T-helper 9 cell (primary cell): ENCODE results near the gene TROAP.
"Not testable (repeated sequence)": the region's sequence is repeated elsewhere in the genome, so short reads cannot be mapped to it uniquely, and the experiment has no call there.

Experiments
- DNase-seq: peaks from one replicate; pipeline ENCODE4 v3.0.0-alpha.2; 2020
- total RNA-seq, 2 donors: gene quantifications; one replicate each; lab custom pipeline; 2026; lab: John Stamatoyannopoulos, UW

The TROAP gene, protein sequence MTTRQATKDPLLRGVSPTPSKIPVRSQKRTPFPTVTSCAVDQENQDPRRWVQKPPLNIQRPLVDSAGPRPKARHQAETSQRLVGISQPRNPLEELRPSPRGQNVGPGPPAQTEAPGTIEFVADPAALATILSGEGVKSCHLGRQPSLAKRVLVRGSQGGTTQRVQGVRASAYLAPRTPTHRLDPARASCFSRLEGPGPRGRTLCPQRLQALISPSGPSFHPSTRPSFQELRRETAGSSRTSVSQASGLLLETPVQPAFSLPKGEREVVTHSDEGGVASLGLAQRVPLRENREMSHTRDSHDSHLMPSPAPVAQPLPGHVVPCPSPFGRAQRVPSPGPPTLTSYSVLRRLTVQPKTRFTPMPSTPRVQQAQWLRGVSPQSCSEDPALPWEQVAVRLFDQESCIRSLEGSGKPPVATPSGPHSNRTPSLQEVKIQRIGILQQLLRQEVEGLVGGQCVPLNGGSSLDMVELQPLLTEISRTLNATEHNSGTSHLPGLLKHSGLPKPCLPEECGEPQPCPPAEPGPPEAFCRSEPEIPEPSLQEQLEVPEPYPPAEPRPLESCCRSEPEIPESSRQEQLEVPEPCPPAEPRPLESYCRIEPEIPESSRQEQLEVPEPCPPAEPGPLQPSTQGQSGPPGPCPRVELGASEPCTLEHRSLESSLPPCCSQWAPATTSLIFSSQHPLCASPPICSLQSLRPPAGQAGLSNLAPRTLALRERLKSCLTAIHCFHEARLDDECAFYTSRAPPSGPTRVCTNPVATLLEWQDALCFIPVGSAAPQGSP
- 0.24 to 0.28 reads per million in 2 donors for total RNA-seq

DNA sequence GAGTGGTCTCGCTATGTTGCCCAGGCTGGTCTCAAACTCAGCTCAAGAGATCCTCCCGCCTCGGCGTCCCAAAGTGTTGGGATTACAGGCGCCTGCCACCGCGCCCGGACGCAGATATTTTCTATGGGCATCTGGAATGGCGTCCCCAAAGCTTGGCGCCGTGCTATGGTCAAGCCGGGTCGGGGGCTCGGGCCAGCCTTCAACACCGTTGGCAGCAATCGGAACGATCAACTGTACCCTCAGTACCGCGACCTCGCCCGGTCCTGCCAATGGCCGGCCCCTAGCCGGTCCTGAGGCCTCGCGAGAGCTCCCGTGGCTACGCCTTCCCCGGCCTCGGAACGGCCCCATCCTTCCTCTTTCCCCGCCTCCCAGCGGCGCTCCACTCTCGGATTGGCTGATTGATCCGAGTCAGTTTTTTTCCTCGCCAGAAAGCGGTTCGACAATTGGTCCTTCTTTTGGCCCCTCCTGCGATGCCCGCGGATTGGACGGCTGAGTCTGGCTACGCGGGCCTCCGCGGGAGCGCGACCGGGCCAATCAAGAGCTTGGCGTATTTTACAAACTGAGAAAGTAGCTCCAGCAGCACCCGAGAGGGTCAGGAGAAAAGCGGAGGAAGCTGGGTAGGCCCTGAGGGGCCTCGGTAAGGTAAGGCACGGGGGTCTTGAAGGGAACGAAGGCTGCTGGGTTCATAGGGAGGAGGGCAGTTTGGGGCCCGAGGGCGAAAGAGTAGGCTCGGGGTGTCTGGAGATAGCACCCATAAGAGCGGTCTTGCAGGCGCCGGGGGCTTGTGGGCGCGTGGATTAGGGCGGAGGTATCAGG, at the start of gene TROAP:
TROAP (plus strand) TSS at position 548 of the 816 bp plus-strand sequence. CDS start 354 bp downstream, outside the sequence.
- peak; percentile 92 for DNase-seq

DNA sequence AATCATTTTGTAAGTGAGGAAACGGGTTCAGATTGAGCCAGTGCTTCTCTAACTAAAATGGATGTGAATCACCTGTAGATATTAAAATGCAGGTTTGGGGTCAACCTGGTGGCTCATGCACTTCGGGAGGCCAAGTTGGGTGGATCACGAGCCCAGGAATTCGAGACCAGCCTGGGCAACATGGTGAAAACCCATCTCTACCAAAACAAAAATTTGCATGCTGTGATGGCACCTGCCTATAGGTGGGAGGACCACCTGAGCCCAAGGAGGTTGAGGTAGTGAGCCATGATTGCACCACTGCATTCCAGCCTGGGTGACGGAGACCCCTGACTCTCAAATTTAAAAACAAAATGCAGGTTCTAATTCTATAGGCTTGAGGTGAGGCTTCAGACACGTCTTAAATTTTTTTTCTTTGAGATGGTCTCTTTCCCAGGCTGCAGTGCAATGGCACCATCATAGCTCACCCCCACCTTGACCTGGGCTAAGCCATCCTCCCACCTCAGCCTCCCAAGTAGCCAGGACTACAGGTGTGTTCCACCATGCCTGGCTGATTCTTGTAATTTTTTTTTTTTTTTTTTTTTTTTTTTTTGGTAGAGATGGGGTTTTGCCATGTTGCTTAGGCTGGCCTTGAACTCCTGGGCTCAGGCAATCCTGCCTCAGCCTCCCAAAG, 49.2 kb upstream of the TROAP start:
- DNase-seq: no peak

DNA sequence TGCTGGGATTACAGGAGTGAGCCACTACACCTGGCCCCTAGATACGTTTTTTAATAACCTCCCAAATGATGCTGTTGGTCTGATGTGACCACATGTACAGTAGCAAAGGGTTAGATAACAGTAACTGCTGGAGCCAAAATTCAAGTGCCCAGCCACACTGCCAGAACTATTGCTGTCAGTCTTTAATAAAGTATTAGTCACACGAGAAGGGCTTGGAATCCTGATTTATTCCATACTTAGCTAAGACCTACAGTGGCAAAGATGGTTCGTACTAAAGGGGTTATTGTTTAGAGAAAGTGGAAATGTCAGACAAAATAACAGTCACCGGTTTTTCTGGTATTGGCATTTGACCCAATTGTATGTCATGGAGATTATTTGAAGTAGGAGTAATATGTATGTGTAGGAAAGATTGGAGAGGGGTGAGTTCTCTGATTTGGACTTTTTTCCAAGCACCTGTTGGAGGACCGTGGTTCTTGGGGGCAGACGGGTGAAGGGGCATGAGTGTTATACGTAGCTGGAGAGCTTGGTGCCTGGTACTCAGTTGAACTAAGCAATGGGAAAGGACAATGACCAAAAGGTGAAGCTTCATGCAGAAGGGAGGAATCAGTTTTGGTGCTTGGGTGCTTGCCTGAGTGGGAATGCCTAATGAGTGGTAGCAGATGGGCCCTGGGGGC, 48.5 kb upstream of the TROAP start:
- no peak for DNase-seq

DNA sequence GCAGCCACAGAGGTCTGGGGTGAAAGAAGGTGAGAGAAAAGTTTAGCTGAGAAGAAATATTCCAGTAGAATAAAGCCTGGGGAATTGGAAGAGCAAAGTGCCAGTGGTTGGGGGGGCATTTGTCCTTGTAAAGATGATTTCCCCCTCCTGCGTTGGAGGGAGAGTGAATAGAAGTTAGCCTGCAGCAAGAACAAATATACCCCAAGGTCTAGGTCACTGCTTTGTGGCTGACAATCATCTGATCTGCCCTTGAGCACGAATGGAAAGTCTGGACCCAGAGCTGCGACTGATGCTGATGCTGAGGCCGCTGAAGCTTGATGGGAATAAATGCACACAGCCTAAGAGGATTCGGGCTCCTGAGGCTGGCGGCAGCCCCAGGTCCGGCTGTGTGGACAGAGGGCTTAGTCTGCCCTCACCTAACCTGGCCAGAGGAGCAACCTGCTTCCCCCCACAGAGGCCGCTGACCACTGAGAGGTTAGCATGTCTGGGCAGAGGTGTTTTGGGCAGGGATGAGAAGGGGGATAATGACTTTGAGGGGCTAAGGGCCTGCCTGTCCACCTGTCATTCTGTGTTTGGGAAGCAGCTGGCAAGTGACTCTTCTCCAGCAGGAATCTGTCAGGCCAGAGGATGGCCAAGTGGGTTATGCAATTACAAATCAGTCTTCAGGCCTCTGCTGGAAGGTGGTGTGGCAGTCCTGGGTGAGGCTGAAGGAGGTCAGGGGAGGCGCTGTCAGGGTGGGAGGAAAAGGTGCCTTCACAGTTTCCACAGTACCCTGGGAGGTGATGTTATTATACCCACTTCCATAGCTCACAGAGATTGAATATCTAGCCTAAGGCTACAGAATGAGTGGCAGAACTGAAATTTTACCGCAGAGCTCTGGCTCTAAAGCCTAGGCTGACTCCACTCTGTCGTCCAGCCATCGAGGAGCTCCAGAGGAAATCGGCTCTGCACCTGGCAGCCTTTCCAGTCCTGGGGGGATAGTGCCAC, 46.5 kb upstream of the TROAP start:
- no peak for DNase-seq

DNA sequence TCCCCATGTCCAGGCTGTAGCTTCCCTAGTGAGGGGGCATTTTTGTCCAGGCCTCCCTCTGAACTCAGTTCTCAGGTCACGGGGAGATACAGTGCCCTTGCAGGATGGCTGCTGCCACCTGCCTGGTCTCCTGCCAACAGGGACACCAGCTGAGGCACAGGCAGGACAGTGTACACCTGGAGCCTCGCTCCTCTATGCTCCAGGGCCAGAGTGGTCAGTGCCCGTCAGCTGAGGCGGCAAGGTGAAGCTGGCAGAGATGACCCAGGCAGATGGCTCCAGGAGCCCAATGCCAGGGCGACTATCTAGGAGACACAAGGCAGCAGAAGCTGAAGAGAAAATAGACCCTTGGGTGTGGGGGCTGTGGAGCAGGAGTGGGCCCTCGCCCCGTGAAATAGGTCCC, 45.6 kb upstream of the TROAP start:
- no peak for DNase-seq

DNA sequence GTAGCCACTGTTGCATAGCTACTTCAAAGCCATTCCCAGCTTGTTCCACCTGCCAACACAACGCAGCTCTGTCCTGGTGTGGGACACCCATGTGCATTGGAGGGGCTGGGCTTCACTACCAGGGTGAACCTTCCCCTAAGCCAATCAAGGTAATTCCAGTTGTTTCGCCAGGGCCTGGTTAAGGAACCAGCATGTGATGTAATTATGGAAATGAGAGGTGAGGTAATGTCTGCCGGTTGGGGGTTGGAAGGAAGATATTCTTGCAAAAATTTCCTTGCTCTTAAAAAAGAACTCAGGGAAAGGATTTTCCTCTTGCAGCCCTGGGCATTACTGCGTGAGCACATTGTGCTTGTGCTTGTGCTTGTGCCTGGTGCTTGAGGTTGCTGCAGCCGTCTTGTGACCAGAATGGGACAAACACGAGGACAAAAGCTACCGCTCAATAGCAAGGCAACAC, 43.3 kb upstream of the TROAP start:
- no peak for DNase-seq

DNA sequence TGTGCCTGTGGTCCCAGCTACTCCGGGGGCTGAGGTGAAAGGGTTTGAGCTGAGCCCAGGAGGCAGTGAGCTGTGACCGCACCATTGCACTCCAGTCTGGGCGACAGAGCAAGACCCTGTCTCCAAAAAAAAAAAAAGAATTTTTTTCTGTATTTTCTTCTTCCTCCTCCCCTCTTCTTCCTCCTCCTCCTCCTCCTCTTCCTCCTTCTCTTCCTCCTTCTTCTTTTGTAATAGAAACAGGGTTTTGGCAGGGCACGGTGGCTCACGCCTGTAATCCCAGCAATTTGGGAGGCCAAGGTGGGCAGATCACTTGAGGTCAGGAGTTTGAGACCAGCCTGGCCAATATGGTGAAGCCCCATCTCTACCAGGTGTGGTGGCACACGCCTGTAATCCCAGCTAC, 42.5 kb upstream of the TROAP start:
- not testable (repeated sequence) for DNase-seq

DNA sequence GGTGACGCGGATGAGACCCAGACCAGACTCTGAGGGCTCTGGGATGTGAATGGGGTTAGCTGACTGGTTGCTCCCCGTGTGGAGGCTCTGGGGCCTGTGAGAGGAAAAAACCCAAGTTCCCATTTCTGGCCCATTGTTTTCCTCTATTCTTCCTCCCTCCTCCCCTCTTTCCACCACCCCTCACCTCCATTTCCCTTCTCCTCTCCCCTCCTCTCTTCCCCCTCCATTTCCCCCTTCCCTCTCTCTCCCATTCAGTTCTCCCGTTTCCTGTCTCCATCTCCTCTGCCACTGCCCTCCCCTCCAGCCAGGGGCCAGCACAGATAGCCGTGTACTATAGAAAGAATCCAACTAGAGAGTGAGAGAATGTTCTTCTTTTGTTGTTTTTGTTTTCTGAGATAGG, 40.8 kb upstream of the TROAP start:
- no peak for DNase-seq

DNA sequence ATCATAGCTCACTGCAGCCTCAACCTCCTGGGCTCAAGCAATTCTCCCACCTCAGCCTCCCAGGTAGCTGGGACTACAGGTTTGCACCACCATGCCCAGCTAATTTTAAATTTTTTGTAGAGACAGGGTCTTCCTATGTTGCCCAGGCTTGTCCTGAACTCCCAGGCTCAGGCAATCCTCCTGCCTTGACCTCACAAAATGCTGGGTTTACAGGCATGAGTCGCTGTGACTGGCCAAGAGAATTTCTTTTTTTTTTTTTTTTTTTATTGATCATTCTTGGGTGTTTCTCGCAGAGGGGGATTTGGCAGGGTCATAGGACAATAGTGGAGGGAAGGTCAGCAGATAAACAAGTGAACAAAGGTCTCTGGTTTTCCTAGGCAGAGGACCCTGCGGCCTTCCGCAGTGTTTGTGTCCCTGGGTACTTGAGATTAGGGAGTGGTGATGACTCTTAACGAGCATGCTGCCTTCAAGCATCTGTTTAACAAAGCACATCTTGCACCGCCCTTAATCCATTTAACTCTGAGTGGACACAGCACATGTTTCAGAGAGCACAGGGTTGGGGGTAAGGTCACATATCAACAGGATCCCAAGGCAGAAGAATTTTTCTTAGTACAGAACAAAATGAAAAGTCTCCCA, 40.2 kb upstream of the TROAP start:
- DNase-seq: not testable (repeated sequence)

DNA sequence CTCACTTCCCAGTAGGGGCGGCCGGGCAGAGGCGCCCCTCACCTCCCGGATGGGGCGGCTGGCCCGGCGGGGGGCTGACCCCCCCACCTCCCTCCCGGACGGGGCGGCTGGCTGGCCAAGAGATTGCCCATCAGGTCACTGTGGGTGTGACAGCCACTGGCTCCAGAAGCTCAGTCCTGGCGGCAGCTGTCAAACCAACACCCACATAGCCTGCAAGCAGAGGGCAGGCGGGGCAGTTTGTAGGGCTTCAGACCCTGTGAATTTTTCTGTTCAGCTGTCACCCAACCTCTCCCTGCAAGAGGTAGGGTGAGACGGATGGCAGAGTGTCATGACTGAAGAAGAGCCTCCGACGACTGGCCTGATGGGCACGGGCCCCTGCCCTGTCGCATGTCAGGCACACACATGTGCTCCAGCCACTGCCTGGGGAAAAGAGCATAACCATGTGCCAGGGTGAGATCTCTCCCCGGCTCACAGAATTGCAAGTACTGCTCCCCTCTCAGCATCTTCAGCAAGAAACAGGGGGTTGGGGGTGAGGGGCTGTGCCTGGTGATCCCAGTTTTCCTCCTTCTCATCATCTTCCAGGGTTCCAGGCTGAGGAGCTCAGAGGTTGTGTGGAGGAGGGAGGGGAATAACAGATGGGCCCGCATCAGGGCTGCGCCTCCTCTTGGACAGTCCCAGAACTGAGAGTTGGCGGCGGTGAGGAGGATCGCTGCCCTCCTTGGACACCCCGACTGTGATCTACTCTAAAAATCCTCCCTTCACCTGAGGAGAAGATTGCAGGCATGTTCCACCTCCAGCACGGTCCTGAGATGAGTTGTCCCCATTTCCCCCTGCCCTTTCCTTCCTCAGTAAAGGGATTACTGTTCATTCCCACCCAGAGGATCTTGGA, 39.3 kb upstream of the TROAP start:
- DNase-seq: no peak

DNA sequence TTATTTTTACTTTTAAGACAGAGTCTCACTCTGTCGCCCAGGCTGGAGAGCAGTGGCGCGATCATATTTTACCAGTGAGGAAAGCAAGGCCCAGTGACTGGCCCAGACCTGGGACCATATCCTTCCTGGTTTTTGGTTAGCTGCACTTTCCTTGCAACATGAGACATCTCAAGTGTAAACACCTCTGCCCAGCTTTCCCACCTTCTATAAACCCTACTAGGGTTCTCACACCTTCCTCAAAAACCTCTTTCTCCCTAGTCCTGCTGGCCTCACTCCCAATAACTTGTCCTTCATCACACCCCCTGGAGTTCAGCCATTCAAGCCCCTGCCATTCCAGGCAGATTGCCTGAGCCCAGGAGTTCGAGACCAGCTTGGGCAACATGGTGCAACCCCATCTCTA, 38.4 kb upstream of the TROAP start:
- no peak for DNase-seq

DNA sequence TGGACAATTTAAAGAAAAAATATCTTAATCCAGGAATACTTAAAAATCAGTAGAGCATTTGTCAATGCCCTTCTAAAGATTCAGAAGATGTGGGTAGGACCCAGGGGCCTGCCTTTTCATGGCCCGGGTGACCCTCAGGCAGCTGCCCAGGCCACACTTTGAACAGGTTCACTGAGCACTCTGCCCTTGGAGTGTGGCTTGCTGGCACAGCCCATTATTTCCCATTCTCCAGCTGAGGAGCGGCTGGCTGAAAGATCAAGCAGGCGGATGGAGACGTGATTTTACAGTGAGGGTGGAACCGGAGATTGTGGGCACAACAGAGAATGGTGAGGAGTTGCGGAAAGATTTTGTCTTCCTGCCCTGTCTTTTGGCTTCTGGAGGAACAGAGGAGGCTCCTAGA, 35.2 kb upstream of the TROAP start:
- no peak for DNase-seq

DNA sequence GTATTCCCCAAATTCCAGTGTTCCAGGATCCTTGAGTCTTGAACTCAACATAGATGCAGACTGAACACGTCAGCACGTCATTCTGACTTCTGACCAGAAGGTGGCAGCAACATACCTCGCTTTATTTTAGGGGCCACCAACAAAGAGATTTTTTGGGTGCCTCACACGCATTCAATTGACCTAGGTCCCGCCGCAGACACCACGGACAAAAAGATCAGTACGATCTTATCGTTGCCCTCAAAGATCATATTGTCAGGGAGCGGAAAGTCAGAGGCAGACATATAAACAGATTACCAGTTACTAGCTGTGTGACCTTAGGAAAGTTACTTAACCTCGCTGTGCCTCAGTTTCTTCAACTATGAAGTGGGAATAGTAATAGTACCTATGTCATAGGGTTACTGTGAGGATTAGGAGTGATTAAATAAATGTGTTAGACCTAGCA, 34.6 kb upstream of the TROAP start:
- peak; percentile 64 for DNase-seq

DNA sequence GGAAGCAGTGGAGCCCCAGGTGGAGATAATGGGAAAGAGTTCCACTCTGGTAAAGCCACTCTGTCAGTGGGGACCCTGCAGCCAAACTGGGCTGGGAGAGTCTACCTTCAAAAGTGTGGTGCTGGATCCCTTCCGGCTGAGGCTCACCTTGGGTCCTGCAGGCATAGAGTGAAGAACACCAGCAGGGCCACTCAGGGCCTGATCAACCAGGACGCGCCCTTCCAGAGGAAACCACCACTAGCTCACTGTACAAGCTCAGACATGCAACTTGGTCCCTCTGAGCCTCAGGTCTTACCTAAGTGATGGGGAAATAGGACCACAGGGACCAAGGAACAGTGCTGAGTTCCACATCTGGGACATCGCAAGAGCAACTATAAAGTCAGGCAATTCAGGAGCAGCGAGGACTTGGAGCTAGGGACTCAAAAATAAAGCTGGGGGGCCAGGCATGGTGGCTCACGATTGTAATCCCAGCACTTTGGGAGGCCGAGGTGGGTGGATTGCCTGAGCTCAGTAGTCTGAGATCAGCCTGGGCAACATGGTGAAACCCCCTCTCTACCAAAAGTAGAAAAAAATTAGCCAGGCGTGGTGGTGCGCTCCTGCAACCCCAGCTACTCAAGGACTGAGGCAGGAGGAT, 34.0 kb upstream of the TROAP start:
- no peak for DNase-seq

DNA sequence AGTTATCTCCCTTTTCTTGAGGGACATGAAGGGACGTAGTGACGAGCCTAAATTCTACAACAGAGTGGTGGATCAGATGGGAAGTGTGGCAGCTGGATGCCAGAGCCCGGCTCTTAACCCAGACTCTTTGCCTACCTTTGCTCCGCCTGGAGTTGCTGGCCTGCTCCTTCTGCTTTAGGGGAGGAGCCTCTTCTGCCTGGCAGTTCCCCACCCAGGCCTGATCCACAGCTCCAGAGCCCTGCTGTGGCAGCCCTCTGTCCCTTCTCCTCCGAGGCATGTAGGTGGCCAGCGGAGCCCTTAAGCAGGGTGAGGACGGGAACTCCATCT, 30.4 kb upstream of the TROAP start:
- DNase-seq: no peak

DNA sequence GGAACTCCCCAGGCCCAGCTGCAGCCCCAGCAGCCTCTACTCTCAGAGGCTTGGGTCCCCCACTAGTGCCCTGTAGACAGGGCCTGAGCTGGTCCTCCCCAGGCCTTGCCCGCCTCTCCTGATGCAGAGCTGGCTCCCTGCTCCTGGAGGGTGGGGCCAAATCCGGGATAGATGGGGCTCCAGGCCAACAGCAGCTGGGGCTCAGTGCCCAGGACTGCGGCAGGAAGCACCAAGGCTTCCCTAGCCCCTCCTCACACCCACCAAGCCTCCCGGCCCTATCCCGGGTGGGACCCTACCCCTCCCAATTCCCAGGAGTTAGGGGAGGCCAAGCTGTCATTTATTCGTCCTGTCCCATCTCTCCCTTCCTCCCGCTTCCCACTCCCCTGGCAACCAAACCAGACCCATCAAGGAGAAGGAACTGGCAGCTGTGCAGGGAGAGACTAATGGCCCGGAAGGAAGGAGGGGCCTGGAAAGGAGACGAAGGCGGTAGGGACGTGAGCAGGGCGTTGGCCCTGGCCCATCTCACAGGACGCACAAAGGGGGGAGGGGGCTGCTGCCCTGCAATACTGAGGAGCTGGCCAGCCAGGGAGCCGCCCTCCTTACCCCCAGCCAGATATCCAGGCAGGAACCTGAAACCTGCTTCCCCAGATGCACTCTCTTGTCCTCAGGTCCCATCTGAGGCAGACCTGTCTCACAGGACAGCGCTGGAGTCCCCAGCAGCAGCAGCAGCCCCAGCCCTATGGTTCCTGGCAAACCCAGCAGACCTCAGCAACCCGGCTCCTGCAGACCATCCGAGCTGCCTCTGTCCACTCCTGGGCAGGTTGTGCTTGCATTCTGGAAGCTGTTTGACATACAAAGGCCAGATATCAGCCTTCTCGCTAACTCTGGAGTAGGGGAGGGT, 29.7 kb upstream of the TROAP start:
- DNase-seq: no peak

DNA sequence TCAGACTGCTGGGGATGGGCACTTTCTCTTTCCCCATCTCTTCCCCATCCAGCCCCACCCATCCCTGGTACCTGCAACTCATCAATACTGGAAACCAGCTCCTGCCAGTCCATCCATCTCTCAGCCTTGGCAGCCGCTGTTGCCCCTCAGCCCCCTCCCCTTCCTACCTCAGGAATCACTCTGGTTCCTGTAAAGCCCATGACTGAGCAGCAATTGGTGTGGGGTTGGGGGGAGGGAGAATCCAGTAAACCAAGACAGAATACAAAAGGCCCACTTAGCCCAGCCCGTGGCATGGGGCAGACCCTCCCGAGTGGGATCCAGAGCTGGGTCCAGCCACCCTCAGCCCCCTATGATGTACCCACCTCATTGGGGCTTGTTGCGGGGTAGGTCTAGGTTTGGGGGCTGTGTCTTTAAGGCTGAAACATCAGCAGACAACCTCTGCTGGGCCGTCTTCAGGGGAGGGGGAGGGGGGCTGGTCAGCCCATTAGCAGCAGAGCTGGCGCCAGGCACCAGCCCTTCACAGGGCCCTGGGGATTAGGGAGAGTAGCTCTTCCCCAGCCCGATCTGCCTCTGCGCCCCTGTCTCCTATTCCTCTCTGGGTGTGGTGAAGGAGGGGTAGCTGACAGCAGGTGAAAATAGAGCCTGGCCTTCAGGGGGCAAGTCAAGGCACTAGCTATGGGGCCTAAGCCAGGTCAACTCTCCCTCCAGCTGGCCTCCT, 28.8 kb upstream of the TROAP start:
- no peak for DNase-seq
